NCI-H82 treated with DMSO at 0.1 percent for 48 hours (cell line): ENCODE results near the gene LRRC37A2.
"Not testable (repeated sequence)": the region's sequence is repeated elsewhere in the genome, so short reads cannot be mapped to it uniquely, and the experiment has no call there.

Experiments used
- DNase-seq: peaks from one replicate; lab custom pipeline; 2025; ENCODE audit not compliant: unreplicated experiment; lab: John Stamatoyannopoulos, UW

The LRRC37A2 gene

DNA sequence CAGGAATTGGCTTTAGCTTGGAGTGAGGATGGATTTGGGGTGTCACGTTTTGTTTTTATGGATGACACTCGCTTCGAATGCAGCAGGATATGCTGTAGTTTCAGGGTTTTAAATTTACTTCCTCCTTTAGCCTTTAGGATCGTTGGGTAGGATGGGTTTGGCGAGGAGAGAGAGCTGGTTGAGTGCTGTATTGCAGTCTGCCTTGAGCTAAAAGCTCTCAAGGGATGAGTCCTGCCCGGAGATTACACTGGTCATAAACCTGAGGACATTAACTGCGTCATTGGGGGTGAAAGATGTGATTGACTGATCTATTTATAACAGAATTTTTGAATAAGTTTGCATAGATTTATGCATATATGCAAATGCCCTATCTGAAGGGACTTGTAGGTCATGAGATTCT is 79.1 kb downstream of the LRRC37A2 start:
- not testable (repeated sequence) for DNase-seq

- not testable (repeated sequence) for DNase-seq
These were observed 86.2 kb downstream of the LRRC37A2 start for GRCh38 chr17:46598344-46598931.

DNA sequence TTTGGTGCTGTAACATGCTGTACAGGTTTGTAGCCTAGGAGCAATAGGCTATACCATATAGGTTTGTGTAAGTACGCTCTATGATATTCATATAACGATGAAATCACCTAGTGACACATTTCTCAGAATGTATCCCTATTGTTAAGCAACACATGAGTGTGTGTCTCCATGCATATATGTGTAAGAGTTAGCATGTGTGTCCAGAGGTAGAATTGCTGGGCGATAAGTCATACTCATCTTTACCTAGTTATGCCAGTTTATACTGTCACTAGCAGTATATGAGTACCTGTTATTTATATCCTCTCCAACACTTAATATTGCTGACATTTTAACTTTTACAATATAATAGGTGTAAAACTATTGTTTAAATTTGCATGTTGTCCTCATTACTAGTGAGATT is 88.5 kb downstream of the LRRC37A2 start:
- not testable (repeated sequence) for DNase-seq

GRCh38 chr17:46603125-46603524 is 90.9 kb downstream of the LRRC37A2 start:
- not testable (repeated sequence) for DNase-seq
